Fibroblast of skin of left biceps (primary cell): ENCODE results near the gene SLC30A7.
"Not testable (repeated sequence)": the region's sequence is repeated elsewhere in the genome, so short reads cannot be mapped to it uniquely, and the experiment has no call there.

Experiments used
- DNase-seq, 2 experiments: peaks; one replicate each; pipeline ENCODE4 v3.0.0-alpha.2; 2013; ENCODE audit warnings: low read depth in 2 of 2

The SLC30A7 gene

GRCh38 chr1:100936194-100936967 is 40.5 kb downstream of the SLC30A7 start:
- DNase-seq, result no peak

GRCh38 chr1:100941098-100941527 is 45.2 kb downstream of the SLC30A7 start:
- DNase-seq, result no peak

- DNase-seq, result no peak
Measured at GRCh38 chr1:100941580-100942216, 45.8 kb downstream of the SLC30A7 start.

- no peak for DNase-seq
Measured at GRCh38 chr1:100942304-100943046, 46.6 kb downstream of the SLC30A7 start.

GRCh38 chr1:100943533-100943932 is 47.6 kb downstream of the SLC30A7 start:
- no peak for DNase-seq

- not testable (repeated sequence) for DNase-seq
Measured at GRCh38 chr1:100946064-100946463, 50.2 kb downstream of the SLC30A7 start.

GRCh38 chr1:100947816-100948215 is 51.9 kb downstream of the SLC30A7 start:
- not testable (repeated sequence) for DNase-seq

- DNase-seq, result not testable (repeated sequence)
Measured at GRCh38 chr1:100948721-100949405, 53.0 kb downstream of the SLC30A7 start.

- DNase-seq, result not testable (repeated sequence)
Measured at GRCh38 chr1:100949515-100950158, 53.7 kb downstream of the SLC30A7 start.

GRCh38 chr1:100950337-100950736 is 54.4 kb downstream of the SLC30A7 start:
- DNase-seq, result no peak

- peak; percentile 53 to 64 for DNase-seq
Measured at GRCh38 chr1:100950781-100951180, 54.9 kb downstream of the SLC30A7 start.

- no peak for DNase-seq
Measured at GRCh38 chr1:100952104-100952745, 56.3 kb downstream of the SLC30A7 start.

- DNase-seq, result not testable (repeated sequence)
Measured at GRCh38 chr1:100952970-100953369, 57.1 kb downstream of the SLC30A7 start.

GRCh38 chr1:100953960-100954730 is 58.3 kb downstream of the SLC30A7 start:
- DNase-seq, result no peak

GRCh38 chr1:100955322-100955721 is 59.4 kb downstream of the SLC30A7 start:
- DNase-seq, result peak; percentile 85 to 88

- DNase-seq, result no peak
Measured at GRCh38 chr1:100959502-100960060, 63.7 kb downstream of the SLC30A7 start.

GRCh38 chr1:100960098-100960497 is 64.2 kb downstream of the SLC30A7 start:
- no peak for DNase-seq

- DNase-seq, result no peak
Measured at GRCh38 chr1:100968621-100969020, 72.7 kb downstream of the SLC30A7 start.

GRCh38 chr1:100969327-100969726 is 73.4 kb downstream of the SLC30A7 start:
- no peak for DNase-seq

GRCh38 chr1:100971021-100971420 is 75.1 kb downstream of the SLC30A7 start:
- DNase-seq, result no peak
